MCF 10A (cell line): ENCODE results near the gene MARK4. TPM values are rescaled to one million over a fixed set of nuclear protein-coding genes. Genes with fewer than 3 reads are reported as not detected.

Experiments used
- BruUV-seq: library from RNA; stranded (reverse); fragments of 400-500 nt; replicated peaks from 2 replicates; lab custom pipeline; 2021; lab: Mats Ljungman, UMichigan
- CTCF ChIA-PET: fragments of 300-600 bp; sonication (Branson Sonifier 250); formaldehyde crosslinking; extraction: SDS; loops from one replicate; lab custom pipeline; 2021; ENCODE audit warnings: antibody characterized with exemption, inconsistent platforms; lab: Yijun Ruan, JAX
- POLR2A ChIA-PET: fragments of 300-600, 350-650 bp; sonication (Branson Sonifier 250); formaldehyde crosslinking; extraction: SDS; loops from one replicate; lab custom pipeline; 2020; ENCODE audit warnings: antibody characterized with exemption, inconsistent platforms; lab: Yijun Ruan, JAX
- DNase-seq: peaks from one replicate; pipeline ENCODE4 v3.0.0-alpha.2; 2018; ENCODE audit not compliant: unreplicated experiment
- H3K27ac Mint-ChIP-seq: one replicate; pipeline ENCODE4 v1.8.0; 2022; ENCODE audit warnings: mild to moderate bottlenecking, low read depth, mixed read lengths; ENCODE audit not compliant: unreplicated experiment
- H3K27me3 Mint-ChIP-seq: one replicate; pipeline ENCODE4 v1.8.0; 2022; ENCODE audit warnings: mixed read lengths; ENCODE audit not compliant: insufficient read depth, unreplicated experiment
- H3K36me3 Mint-ChIP-seq: one replicate; pipeline ENCODE4 v1.8.0; 2022; ENCODE audit warnings: mild to moderate bottlenecking, moderate library complexity, mixed read lengths; ENCODE audit not compliant: insufficient read depth, unreplicated experiment
- H3K4me1 Mint-ChIP-seq: one replicate; pipeline ENCODE4 v1.8.0; 2022; ENCODE audit warnings: mixed read lengths; ENCODE audit not compliant: insufficient read depth, unreplicated experiment
- H3K4me3 Mint-ChIP-seq: one replicate; pipeline ENCODE4 v1.8.0; 2022; ENCODE audit warnings: mild to moderate bottlenecking, moderate library complexity, mixed read lengths; ENCODE audit not compliant: unreplicated experiment
- H3K9me3 Mint-ChIP-seq: one replicate; pipeline ENCODE4 v1.8.0; 2022; ENCODE audit warnings: mixed read lengths; ENCODE audit not compliant: unreplicated experiment
- CTCF ChIP-seq: fragments of 200-600 bp; IDR thresholded peaks from one replicate; pipeline ENCODE4 v1.8.0; 2022; ENCODE audit warnings: antibody characterized with exemption, mild to moderate bottlenecking; ENCODE audit not compliant: unreplicated experiment
- intact Hi-C: fragments of 100-400 bp; cut with micrococcal nuclease; formaldehyde crosslinking; loops from 2 replicates; pipeline ENCODE4 v1.14.1; 2022
- total RNA-seq: library from RNA; stranded (reverse); gene quantifications from 2 replicates; pipeline ENCODE4 v1.2.3, GENCODE V29; 2022

Gene MARK4
- total RNA-seq, 1 experiment from 2014 or later: 22.4 TPM

DNA sequence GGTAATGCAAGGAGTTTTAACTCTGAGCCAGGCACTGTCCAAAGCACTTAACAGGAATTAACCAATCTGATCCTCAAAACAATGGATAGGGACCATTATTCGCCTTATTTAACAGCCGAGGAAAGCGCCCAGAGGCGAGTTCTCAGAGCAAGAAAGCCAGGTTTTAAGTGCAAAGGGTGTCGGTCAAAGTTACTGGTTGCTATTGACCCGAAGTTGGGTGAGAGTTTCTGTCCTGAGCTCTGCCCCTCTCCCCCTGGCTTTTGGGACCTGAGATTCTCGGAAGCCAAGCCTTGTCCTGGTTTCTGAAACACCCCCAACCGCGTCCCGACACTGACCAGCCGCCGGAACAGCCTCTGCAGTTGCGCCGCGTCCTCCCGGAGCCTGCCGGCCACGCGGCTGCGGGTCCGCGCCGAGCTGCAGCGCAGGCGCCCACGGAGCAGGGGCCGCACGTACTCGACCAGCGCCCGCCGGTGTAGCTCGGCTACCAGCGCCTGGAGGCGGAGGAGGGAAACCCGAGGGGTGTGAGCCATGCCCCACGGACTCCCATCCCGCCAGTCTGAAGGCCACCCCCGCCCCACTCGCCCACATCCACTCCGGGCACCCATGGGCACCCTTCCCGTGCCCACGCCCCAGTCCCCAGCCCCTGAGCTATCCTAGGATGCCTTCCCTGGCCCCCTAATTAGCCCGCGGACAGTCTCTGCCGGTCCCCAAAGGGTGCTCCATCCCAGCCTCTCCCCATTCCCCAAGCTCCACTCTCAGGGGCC is 33.7 kb upstream of the MARK4 start:
- Mint-ChIP-seq H3K4me3 (no peak overlapping the region), H3K4me1 (peaks cover 6% of the 10 kb centered on the region), H3K27me3 (peaks cover 8% of the 10 kb centered on the region)

GRCh38 chr19:45217957-45218334 is 33.1 kb upstream of the MARK4 start:
- no peak for TF ChIP-seq CTCF
- no peak for DNase-seq
- Mint-ChIP-seq H3K9me3 (no peaks in the 10 kb centered on the region), H3K27me3 (peaks cover 14% of the 10 kb centered on the region), H3K36me3 (no peaks in the 10 kb centered on the region), H3K4me1 (peaks cover 6% of the 10 kb centered on the region), H3K27ac (no peak overlapping the region), H3K4me3 (no peak overlapping the region)
- no TSS peak for BruUV-seq
- CTCF ChIA-PET: no interaction called here
- POLR2A ChIA-PET: no interaction called here
- intact Hi-C loops: no loop called here

More for the DNA sequence above, 33.7 kb upstream of the MARK4 start:
- no peak for TF ChIP-seq CTCF
- no TSS peak for BruUV-seq
- H3K27ac Mint-ChIP-seq: no peak overlapping the region
- ChIA-PET POLR2A (no interaction called here), CTCF (interaction anchor here (0.6 kb wide), 1 partner anchor 25 kb away, joined by 4 read pairs; no protein-coding TSS in a partner anchor)
- intact Hi-C loops: no loop called here
- H3K36me3 Mint-ChIP-seq: no peaks in the 10 kb centered on the region
- H3K9me3 Mint-ChIP-seq: no peaks in the 10 kb centered on the region
- no peak for DNase-seq

DNA sequence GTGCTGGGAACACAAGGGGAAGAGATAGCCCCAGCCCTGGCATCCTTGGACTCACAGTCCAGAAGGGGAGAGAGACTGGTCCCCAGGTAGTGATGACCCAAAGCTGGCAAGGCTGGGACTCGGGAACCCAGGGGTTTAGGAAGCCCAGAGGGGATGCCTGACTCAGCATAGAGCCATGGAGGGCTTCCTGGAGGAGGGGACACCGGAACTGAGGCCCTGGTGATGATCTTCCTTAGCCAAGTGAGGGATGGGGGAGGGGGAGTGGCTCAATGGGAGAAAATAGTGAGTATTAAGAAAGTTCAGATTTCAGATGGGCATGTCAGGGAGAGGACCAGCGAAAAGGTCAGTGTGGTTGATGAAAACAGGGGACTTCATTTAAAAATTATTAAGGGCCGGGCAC is 32.6 kb upstream of the MARK4 start:
- Mint-ChIP-seq H3K27me3 (peaks cover 14% of the 10 kb centered on the region), H3K4me3 (no peak overlapping the region), H3K36me3 (no peaks in the 10 kb centered on the region), H3K27ac (no peak overlapping the region), H3K9me3 (no peaks in the 10 kb centered on the region), H3K4me1 (peaks cover 6% of the 10 kb centered on the region)
- intact Hi-C loops: no loop called here
- POLR2A ChIA-PET: no interaction called here
- no peak for TF ChIP-seq CTCF
- no peak for DNase-seq
- CTCF ChIA-PET: no interaction called here
- no TSS peak for BruUV-seq

GRCh38 chr19:45218911-45219743 is 31.9 kb upstream of the MARK4 start:
- no TSS peak for BruUV-seq
- POLR2A ChIA-PET: interaction anchor here (1.5 kb wide), 1 partner anchor 10 kb away, joined by 3 read pairs; no protein-coding TSS in a partner anchor
- Mint-ChIP-seq H3K4me3 (no peak overlapping the region), H3K9me3 (no peaks in the 10 kb centered on the region), H3K36me3 (no peaks in the 10 kb centered on the region), H3K4me1 (peaks cover 6% of the 10 kb centered on the region), H3K27ac (no peak overlapping the region), H3K27me3 (peaks cover 14% of the 10 kb centered on the region)
- intact Hi-C loops: no loop called here
- DNase-seq: no peak
- CTCF ChIA-PET: no interaction called here
- TF ChIP-seq CTCF: no peak
